SW 1271 (cell line): ENCODE measurements around the gene CD163L1.
A peak's percentile ranks its signal among the peaks of the same experiment; 100 is the strongest.
"Not testable (repeated sequence)": the region's sequence is repeated elsewhere in the genome, so short reads cannot be mapped to it uniquely, and the experiment has no call there.

Experiments used
- DNase-seq, 2 experiments: peaks; one replicate each; lab custom pipeline; 2025; lab: John Stamatoyannopoulos, UW

Gene CD163L1

GRCh38 chr12:7404275-7404674 is 39.7 kb downstream of the CD163L1 start:
- DNase-seq, result no peak

GRCh38 chr12:7403466-7403865 is 40.5 kb downstream of the CD163L1 start:
- no peak for DNase-seq

- no peak for DNase-seq
These were observed 44.9 kb downstream of the CD163L1 start for GRCh38 chr12:7399089-7399488.

- no peak for DNase-seq
These were observed 47.5 kb downstream of the CD163L1 start for GRCh38 chr12:7396418-7396817.

GRCh38 chr12:7395950-7396349 is 48.0 kb downstream of the CD163L1 start:
- peak; percentile 31 to 52 for DNase-seq

- no peak for DNase-seq
These were observed 56.7 kb downstream of the CD163L1 start for GRCh38 chr12:7387289-7387688.

- DNase-seq, result no peak
These were observed 60.8 kb downstream of the CD163L1 start for GRCh38 chr12:7383157-7383556.

- DNase-seq, result no peak
These were observed 67.8 kb downstream of the CD163L1 start for GRCh38 chr12:7376196-7376595.

- DNase-seq, result no peak
These were observed 68.8 kb downstream of the CD163L1 start for GRCh38 chr12:7375145-7375543.

GRCh38 chr12:7374423-7375144 is 69.4 kb downstream of the CD163L1 start:
- peak in 1 of 2 experiments; percentile 33 for DNase-seq

- DNase-seq, result no peak
These were observed 70.7 kb downstream of the CD163L1 start for GRCh38 chr12:7373226-7373625.

GRCh38 chr12:7369274-7369729 is 74.7 kb downstream of the CD163L1 start:
- DNase-seq, result peak in 1 of 2 experiments; percentile 30

- DNase-seq, result no peak
These were observed 81.2 kb downstream of the CD163L1 start for GRCh38 chr12:7362734-7363133.

GRCh38 chr12:7361265-7361664 is 82.7 kb downstream of the CD163L1 start:
- no peak for DNase-seq

GRCh38 chr12:7354529-7354928 is 89.4 kb downstream of the CD163L1 start:
- DNase-seq, result no peak

GRCh38 chr12:7352661-7353060 is 91.3 kb downstream of the CD163L1 start:
- DNase-seq, result no peak

- peak in 1 of 2 experiments; percentile 15 for DNase-seq
These were observed 92.8 kb downstream of the CD163L1 start for GRCh38 chr12:7351177-7351576.

- no peak for DNase-seq
These were observed 94.5 kb downstream of the CD163L1 start for GRCh38 chr12:7349418-7349817.

- no peak for DNase-seq
These were observed 97.3 kb downstream of the CD163L1 start for GRCh38 chr12:7346551-7347225.

- DNase-seq, result no peak
These were observed 98.9 kb downstream of the CD163L1 start for GRCh38 chr12:7344833-7345606.

GRCh38 chr12:7339675-7340074 is 104.3 kb downstream of the CD163L1 start:
- DNase-seq, result no peak

- DNase-seq, result not testable (repeated sequence)
These were observed 106.2 kb downstream of the CD163L1 start for GRCh38 chr12:7337790-7338189.

- no peak for DNase-seq
These were observed 116.0 kb downstream of the CD163L1 start for GRCh38 chr12:7327918-7328317.
